Bone marrow (tissue), 2 donors: ENCODE results near the gene ABTB2.
A peak's percentile ranks its signal among the peaks of the same experiment; 100 is the strongest.

Experiments
- DNase-seq, 2 donors: peaks; one replicate each; lab custom pipeline; 2025; lab: John Stamatoyannopoulos, UW

ABTB2 gene

GRCh38 chr11:34105079-34105956 lies 252.5 kb downstream of the ABTB2 start, which contains the start of gene NAT10:
NAT10 (plus strand) TSS chr11:34105629; CDS start chr11:34108226, 2,597 bp downstream.
- DNase-seq = peak; percentile 87 to 98

- no peak for DNase-seq
Measured at GRCh38 chr11:34104680-34105078, 253.1 kb downstream of the ABTB2 start.
